NCI-H69 (cell line): ENCODE measurements around the gene PDGFA.

Experiments used
- DNase-seq: peaks from one replicate; lab custom pipeline; 2025; lab: John Stamatoyannopoulos, UW

PDGFA gene

GRCh38 chr7:519484-520390 lies at the start of gene PDGFA:
PDGFA (minus strand) TSS chr7:519846; CDS start chr7:519001, 845 bp downstream.
- peak; percentile 82 for DNase-seq

GRCh38 chr7:568031-568951 lies 48.6 kb upstream of the PDGFA start:
- no peak for DNase-seq

- DNase-seq: no peak
These were observed 47.7 kb upstream of the PDGFA start for GRCh38 chr7:567305-567883.

- no peak for DNase-seq
These were observed 46.5 kb upstream of the PDGFA start for GRCh38 chr7:566100-566499.

DNA sequence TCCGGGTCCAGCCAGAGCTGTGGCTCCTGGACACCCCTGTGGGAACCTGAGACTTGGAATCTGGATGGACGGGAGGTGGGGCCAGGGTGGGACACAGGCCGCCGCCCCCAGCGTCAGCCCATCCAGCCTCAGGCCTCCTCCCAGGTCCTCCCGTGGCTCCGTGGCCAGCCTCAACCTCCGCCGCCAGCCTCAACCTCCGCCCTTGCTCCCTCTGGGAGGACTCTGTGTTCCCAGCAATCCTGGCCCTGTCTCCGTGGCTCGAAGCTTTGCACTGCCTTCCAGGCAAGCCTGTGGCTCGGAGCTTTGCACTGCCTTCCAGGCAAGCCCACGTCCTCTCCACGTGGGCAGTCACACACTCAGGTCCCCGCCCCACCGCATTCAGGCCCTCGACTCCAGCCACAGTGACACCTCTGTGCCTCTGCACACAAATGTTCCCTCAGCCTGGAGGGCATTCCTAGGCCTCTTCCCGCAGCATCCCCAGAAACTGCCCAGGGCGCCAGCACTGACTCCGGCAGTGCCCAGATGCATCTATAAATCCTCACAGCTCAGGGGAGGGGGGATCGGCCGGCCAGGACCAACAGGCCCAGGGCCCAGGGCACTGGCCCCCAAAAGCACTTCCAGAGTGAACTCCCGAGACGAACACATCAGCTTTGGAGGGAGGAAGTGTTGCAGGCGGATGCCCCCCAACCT lies 44.7 kb upstream of the PDGFA start:
- no peak for DNase-seq

DNA sequence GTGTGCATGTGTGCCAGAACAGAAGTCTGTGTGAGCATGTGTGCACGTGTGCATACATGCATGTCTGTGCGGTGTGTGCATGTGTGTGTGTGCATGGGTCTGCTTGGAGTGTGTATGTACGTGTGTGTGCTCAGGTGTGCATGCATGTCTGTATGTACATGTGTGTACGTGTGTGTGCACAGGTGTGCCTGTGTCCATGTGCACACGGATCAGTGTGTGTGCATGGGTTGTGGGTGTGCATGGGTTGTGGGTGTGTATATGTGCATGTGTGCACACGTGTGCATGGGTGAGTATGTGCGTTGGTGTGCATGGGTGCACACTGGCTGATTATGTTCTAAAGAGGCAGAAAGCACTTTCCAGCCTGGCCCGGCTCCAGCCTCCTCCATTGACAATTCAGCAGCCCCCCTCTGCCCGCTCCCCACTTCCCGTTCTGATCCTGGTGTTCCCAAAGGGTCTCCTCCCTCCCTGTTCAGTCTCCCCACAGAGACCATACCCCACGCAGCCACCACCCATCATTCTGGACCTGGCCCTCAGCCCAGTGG lies 44.1 kb upstream of the PDGFA start:
- DNase-seq: no peak

DNA sequence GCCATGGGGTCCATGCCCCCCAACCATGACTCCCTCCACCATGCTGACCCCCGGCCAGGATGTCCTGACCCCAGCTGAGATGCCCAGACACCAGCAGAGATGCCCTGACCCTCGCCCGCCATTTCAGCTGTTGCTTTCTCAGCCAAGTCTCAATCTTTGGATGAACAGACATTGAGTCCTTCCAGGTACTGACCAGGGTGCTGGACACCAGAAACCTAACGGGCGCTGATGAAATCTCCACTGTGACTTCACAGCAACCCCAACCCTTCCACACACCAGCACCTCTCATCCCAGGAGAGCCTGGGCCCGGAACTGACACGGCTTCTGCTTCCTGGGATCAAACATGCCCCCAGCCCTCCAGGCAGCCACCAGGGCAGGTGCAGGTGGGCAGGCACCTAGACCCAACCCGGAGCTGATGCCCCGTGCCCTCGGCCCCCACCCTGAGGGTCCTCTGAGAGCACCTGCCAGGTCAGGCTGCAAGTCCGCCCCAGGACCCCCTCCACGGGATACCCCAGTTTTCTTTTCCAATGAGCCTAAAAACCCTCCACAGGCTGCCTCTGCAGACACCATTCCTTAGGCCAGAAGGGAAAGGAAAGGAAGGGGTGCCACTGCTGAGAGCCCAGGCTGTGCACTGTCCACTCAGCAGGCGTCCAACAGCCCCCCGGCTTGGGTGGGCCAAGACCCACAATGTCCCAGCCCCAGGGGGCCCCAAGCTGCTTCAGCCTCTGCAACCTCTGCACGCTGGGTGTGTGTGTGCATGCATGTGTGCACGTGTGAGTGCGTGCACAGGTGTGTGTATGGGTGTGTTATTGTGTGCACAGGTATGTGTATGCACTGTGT lies 43.4 kb upstream of the PDGFA start:
- DNase-seq: no peak

DNA sequence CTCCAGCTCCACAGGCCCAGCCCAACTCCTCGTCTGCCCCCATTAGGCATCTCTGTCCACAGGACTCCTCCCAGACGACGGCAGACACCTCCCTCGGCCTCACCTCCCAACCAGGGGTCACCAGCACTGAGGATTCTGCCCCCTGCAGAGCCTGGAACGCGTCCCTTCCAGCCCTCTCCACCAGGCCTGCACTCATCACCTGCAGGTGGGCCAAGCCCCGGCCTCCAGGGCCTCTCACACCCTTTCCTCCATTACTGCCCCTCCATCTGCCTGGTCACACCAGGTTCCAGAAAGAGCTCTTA lies 42.7 kb upstream of the PDGFA start:
- DNase-seq: no peak

- no peak for DNase-seq
These were observed 42.2 kb upstream of the PDGFA start for GRCh38 chr7:561631-562373.

- DNase-seq: no peak
These were observed 41.5 kb upstream of the PDGFA start for GRCh38 chr7:560966-561630.

DNA sequence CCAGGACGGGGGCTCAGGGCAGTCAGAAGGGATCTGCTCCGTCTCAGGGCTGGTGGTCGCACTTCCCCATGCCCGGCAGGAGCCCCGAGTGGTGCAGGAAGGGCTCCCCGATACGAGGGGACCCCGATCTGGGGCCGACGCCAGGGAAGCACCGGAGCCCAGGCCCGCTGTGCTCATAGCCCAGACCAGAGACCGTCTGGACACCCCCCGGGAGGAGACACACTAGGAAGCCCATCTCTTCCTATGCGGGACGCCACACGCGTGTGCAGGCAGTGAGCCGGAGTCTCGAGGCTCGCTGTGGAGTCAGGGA lies 39.7 kb upstream of the PDGFA start:
- no peak for DNase-seq

DNA sequence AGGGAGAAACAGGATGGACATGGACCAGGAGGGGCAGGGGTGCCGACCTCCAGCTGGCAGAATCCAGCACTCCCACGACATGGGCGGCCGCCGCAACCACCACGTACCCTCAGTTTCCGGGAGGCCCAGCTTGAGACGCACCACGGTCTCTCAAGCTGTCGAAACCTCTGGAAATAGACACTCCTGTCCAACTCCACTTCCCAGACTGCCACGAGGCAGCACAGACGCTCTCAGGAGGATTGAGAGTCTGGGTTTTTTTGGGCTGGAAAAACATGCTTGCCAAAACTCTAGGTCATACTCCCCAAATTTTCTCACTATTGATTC lies 37.9 kb upstream of the PDGFA start:
- DNase-seq: no peak

DNA sequence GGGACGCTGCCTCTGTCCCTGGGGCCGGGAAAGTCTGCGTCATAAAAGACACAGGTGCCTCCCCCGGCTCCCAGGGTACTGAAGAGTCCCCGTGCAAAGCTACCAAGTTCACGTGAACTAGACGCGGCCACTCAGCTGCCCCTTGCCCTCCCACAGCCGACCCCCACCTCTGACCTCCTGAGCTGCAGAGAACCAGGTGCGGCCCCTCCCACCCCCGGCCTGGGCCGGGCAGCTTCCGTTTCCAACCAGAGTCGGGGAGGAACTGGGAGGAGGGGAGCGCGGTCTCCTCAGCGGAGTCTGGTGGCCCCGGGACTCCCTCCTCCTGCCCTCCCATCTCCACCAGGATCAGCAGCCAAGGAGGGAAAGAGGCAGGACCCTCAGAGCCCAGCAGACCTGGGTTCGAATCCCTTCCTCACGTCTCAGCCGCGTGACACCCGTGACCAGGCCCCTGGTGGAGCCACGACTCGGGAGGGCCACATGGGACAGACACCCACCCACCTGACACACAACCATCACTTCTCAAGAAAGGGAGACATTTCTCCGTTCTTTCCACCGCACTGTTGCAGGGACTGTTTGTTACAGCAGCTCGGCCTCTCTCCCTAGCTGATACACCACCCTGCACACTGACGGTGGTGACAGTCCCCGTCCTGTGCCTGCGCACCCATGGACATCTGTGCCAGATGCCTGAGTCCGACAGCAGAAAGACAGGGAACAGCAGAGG lies 37.4 kb upstream of the PDGFA start:
- DNase-seq: no peak

DNA sequence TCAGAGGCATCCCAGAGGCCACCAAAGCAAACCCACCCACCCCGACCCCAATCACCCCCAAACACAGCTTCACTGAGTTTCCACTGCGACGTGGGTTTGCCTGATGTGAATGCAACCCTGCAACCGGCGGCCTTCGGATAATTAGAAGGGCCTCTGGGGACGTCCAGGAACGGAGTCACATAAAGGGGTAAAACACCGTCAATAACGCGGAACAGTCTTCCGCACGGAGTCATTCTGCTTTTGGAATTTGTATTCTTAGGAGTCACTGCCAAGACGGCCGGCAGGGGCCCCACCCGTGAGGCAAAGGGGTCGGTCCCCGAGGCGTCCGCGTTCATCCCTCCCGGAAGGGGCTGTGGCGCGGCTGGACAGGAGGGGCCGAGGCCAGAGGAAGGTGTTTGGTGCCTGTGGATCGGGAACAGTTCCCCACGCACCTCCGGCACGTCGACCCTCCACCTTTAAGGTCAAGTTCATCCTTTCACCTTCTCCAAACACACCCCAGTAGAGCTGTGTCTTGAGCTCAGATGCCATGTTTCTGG lies 36.7 kb upstream of the PDGFA start:
- DNase-seq: no peak

- DNase-seq: no peak
These were observed 36.0 kb upstream of the PDGFA start for GRCh38 chr7:555551-556160.

GRCh38 chr7:553636-554111 lies 34.0 kb upstream of the PDGFA start:
- no peak for DNase-seq

GRCh38 chr7:552868-553635 lies 33.4 kb upstream of the PDGFA start:
- no peak for DNase-seq
